ENCODE data around the gene STAG1.

DNA sequence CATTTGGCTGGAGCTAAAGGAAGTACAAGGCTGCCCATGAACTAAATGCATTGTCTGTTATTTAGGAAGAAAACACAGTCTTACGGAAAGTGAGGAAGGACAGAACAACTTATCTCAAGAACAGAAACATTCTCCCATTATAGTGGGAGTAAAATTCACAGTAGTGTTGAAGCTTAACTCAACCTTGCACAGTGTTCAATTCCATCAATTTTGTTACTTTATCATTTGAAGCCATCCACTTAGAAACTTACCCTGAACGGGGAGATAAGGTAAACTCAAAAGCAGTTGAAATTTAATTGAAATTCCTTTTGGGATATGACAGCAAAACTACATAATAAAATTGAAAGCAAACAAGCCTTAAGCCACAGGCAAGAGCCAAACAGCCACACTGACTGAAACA lies 315.1 kb downstream of the STAG1 start:
- TF ChIP-seq, protein P1, sequence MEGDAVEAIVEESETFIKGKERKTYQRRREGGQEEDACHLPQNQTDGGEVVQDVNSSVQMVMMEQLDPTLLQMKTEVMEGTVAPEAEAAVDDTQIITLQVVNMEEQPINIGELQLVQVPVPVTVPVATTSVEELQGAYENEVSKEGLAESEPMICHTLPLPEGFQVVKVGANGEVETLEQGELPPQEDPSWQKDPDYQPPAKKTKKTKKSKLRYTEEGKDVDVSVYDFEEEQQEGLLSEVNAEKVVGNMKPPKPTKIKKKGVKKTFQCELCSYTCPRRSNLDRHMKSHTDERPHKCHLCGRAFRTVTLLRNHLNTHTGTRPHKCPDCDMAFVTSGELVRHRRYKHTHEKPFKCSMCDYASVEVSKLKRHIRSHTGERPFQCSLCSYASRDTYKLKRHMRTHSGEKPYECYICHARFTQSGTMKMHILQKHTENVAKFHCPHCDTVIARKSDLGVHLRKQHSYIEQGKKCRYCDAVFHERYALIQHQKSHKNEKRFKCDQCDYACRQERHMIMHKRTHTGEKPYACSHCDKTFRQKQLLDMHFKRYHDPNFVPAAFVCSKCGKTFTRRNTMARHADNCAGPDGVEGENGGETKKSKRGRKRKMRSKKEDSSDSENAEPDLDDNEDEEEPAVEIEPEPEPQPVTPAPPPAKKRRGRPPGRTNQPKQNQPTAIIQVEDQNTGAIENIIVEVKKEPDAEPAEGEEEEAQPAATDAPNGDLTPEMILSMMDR (IDR thresholded peaks at IDR 0.05) = no peak
- TF ChIP-seq ZFX (IDR thresholded peaks at IDR 0.05; ENCODE audit: borderline replicate concordance) = no peak

All from 22Rv1 (cell line).